SK-N-SH treated with all-trans-retinoic acid at 6 μM for 48 hours (cell line): Measurements from ENCODE around the gene CEP57L1.

ENCODE experiments used
- BACH2 ChIP-seq: fragments of 250-450 bp; sonication (Bioruptor Pico); IDR thresholded peaks from 2 replicates; pipeline ENCODE4 v1.9.0; 2021; ENCODE audit warnings: mild to moderate bottlenecking, borderline replicate concordance
- CREB5 ChIP-seq: fragments of 250-450 bp; sonication (Bioruptor Pico); IDR thresholded peaks from 2 replicates; pipeline ENCODE4 v1.5.1; 2020; ENCODE audit warnings: low read depth, mild to moderate bottlenecking, moderate library complexity
- CSRNP3 ChIP-seq: fragments of 250-450 bp; sonication (Bioruptor Pico); IDR thresholded peaks from 2 replicates; pipeline ENCODE4 v1.5.1; 2021; ENCODE audit warnings: mild to moderate bottlenecking, moderate library complexity
- OSR1 ChIP-seq: fragments of 250-450 bp; sonication (Bioruptor Pico); IDR thresholded peaks from 2 replicates; pipeline ENCODE4 v1.8.0; 2022; ENCODE audit warnings: moderate library complexity, mild to moderate bottlenecking, inconsistent platforms
- PATZ1 ChIP-seq: fragments of 250-450 bp; sonication (Bioruptor Pico); IDR thresholded peaks from 2 replicates; pipeline ENCODE4 v1.8.0; 2020; ENCODE audit warnings: mild to moderate bottlenecking, moderate library complexity, borderline replicate concordance
- POU6F1 ChIP-seq: fragments of 250-450 bp; sonication (Bioruptor Pico); IDR thresholded peaks from 2 replicates; pipeline ENCODE4 v1.8.0; 2021; ENCODE audit warnings: low read depth, mild to moderate bottlenecking, moderate library complexity, borderline replicate concordance
- PPARA ChIP-seq: fragments of 250-450 bp; sonication (Bioruptor Pico); IDR thresholded peaks from 2 replicates; pipeline ENCODE4 v1.5.0; 2020; ENCODE audit warnings: mild to moderate bottlenecking, borderline replicate concordance
- RARB ChIP-seq: fragments of 250-450 bp; sonication (Bioruptor Pico); IDR thresholded peaks from 2 replicates; pipeline ENCODE4 v1.8.0; 2021; ENCODE audit warnings: mild to moderate bottlenecking, moderate library complexity
- TCF4 ChIP-seq: fragments of 250-450 bp; sonication (Bioruptor Pico); IDR thresholded peaks from 2 replicates; pipeline ENCODE4 v1.8.0; 2021; ENCODE audit warnings: mild to moderate bottlenecking, moderate library complexity, borderline replicate concordance
- ZFP3 ChIP-seq: fragments of 250-450 bp; sonication (Bioruptor Pico); IDR thresholded peaks from 2 replicates; pipeline ENCODE4 v1.5.0; 2020; ENCODE audit warnings: mild to moderate bottlenecking, moderate library complexity

GRCh38 chr6:109143191-109143590, 47.9 kb downstream of the CEP57L1 start:
- TF ChIP-seq CREB5: no peak
- TF ChIP-seq CSRNP3 (CRISPR knock-in tag): no peak
- TF ChIP-seq PATZ1 (CRISPR knock-in tag): no peak
- TF ChIP-seq TCF4 (CRISPR knock-in tag): no peak
- TF ChIP-seq OSR1: no peak
- no peak for TF ChIP-seq RARB (CRISPR knock-in tag)
- TF ChIP-seq ZFP3 (CRISPR knock-in tag): no peak
- no peak for TF ChIP-seq POU6F1 (CRISPR knock-in tag)
- TF ChIP-seq BACH2 (CRISPR knock-in tag): no peak
- TF ChIP-seq PPARA (CRISPR knock-in tag): no peak
